ENCODE results near the gene SEPHS2.
"Not testable (repeated sequence)": the region's sequence is repeated elsewhere in the genome, so short reads cannot be mapped to it uniquely, and the experiment has no call there.

The SEPHS2 gene

GRCh38 chr16:30445408-30446202 is at the start of gene SEPHS2:
SEPHS2 (minus strand) TSS chr16:30445874; CDS start chr16:30445727, 147 bp downstream.
- ATAC-seq (peak; percentile 96), DNase-seq (ENCODE audit: low spot score in 2 of 2) (peak; percentile 93 to 99)
- Mint-ChIP-seq H3K9me3 (no peaks in the 10 kb centered on the region), H3K27ac (peak within 1 kb of the TSS; percentile 91), H3K36me3 (peaks cover 31% of the 10 kb centered on the region), H3K4me1 (peaks cover 41% of the 10 kb centered on the region), H3K4me3 (peak within 1 kb of the TSS; percentile 81)

DNA sequence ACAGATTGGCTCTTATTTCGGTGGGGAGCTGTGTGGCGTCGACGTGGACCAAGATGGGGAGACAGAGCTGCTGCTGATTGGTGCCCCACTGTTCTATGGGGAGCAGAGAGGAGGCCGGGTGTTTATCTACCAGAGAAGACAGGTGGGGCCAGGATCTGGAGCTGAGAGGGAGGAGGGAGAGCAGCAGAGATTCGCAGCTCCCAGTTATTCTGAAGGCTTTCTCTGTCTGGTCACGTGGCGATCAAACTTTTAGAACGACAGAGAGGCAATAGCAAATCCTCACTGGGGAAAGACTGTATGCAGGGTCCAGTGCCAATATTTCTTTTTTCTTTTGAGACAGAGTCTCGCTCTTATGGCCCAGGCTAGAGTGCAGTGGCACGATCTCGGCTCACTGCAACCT is 49.0 kb upstream of the SEPHS2 start:
- H3K4me3 Mint-ChIP-seq, result no peak overlapping the region
- H3K4me1 Mint-ChIP-seq, result peaks cover 33% of the 10 kb centered on the region
- H3K9me3 Mint-ChIP-seq, result no peaks in the 10 kb centered on the region
- H3K36me3 Mint-ChIP-seq, result peaks cover 100% of the 10 kb centered on the region
- H3K27ac Mint-ChIP-seq, result peak overlapping the region; percentile 64
- ATAC-seq (no peak), DNase-seq (ENCODE audit: low spot score in 2 of 2) (no peak)

DNA sequence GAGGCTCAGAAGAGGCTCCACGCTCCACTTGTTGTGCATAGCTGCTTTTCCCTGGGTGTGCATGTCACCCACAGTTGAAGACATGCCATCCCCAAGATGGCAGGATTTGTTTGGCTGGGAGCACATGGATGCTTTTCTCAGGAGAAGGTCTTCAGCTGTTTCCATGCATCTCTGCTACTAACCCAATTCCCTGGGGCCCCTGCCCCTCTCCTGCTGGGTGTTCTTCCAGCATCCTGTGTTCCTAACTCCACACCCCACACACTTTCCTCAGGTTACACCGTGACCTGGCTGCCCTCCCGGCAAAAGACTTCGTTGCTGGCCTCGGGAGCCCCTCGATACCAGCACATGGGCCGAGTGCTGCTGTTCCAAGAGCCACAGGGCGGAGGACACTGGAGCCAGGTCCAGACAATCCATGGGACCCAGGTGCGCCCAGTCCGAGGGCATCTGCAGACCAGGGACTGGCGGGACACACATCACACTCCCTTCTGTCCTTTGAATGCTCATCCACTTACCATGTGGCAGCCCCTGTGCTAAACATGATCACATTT is 48.3 kb upstream of the SEPHS2 start:
- ATAC-seq, result no peak
- H3K4me1 Mint-ChIP-seq, result peaks cover 33% of the 10 kb centered on the region
- H3K4me3 Mint-ChIP-seq, result no peak overlapping the region
- peak overlapping the region; percentile 64 for H3K27ac Mint-ChIP-seq
- no peak for DNase-seq (ENCODE audit: low spot score in 2 of 2)
- H3K9me3 Mint-ChIP-seq, result no peaks in the 10 kb centered on the region
- peaks cover 100% of the 10 kb centered on the region for H3K36me3 Mint-ChIP-seq

DNA sequence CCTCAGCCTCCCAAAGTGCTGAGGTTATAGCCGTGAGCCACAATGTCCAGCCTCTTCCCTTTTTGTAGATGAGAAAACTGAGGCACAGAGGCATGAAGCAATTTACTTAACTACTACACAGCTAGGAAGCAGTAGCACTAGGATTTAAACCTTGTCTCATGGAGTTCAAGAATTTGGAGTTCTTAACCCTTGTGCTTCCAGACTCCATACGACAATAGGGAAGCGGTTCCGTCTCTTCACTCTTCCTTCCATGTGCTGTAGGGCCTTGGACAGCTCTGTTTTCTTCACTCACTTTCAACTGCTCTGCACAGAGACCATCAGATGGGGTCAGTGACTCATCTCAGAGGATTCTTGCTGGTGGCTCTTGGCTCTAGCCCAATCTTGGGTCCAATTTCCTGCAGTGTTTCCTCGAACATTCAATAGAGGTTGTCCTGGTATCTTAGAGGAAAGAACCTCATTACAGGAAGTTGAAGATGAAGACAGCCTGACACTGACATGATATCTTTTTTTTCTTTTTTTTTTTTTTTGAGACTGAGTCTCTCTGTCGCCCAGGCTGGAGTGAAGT is 46.2 kb upstream of the SEPHS2 start:
- ATAC-seq (peak; percentile 77), DNase-seq (ENCODE audit: low spot score in 2 of 2) (no peak)
- Mint-ChIP-seq H3K9me3 (no peaks in the 10 kb centered on the region), H3K27ac (no peak overlapping the region), H3K4me3 (no peak overlapping the region), H3K4me1 (peaks cover 45% of the 10 kb centered on the region), H3K36me3 (peaks cover 100% of the 10 kb centered on the region)

DNA sequence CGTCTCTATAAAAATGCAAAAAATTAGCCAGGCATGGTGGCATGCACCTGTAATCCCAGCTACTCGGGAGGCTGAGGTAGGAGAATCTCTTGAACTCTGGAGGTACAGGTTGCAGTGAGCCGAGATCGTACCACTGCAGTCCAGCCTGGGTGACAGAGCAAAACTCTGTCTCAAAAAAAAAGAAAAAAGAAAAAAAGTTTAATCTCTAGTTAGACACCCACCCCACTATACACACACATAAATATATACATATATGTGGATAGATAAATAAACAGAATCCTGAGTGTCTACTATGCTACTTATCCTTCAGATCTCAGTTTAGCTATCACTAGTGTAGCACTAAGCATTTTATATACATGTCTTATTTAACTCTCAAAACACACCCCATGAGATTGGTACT is 45.6 kb upstream of the SEPHS2 start:
- H3K4me3 Mint-ChIP-seq, result no peak overlapping the region
- ATAC-seq, result no peak
- no peak overlapping the region for H3K27ac Mint-ChIP-seq
- peaks cover 50% of the 10 kb centered on the region for H3K4me1 Mint-ChIP-seq
- H3K36me3 Mint-ChIP-seq, result peaks cover 100% of the 10 kb centered on the region
- DNase-seq (ENCODE audit: low spot score in 2 of 2), result no peak
- H3K9me3 Mint-ChIP-seq, result no peaks in the 10 kb centered on the region

DNA sequence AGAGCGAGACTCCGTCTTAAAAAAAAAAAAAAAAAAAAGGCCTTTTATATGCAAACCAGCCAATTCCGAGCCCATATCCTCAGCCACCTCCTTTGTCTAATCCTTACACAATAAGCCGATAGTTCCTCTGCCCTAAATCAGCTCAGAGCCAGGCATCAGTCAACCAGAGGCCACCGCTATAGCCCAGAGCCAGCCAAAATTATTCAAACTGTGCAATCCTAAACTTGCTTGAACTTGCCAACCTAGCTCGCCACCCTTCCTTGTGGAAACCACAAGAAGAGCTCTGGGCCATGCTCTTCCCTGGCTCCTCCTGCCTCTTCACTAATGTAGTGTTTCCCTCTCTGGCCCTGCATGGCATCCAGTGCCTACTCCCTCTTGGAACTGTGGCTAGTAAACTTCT is 44.5 kb upstream of the SEPHS2 start:
- H3K36me3 Mint-ChIP-seq, result peaks cover 100% of the 10 kb centered on the region
- peak overlapping the region; percentile 87 for H3K27ac Mint-ChIP-seq
- H3K4me3 Mint-ChIP-seq, result no peak overlapping the region
- H3K4me1 Mint-ChIP-seq, result peaks cover 58% of the 10 kb centered on the region
- ATAC-seq (no peak), DNase-seq (ENCODE audit: low spot score in 2 of 2) (no peak)
- no peaks in the 10 kb centered on the region for H3K9me3 Mint-ChIP-seq

DNA sequence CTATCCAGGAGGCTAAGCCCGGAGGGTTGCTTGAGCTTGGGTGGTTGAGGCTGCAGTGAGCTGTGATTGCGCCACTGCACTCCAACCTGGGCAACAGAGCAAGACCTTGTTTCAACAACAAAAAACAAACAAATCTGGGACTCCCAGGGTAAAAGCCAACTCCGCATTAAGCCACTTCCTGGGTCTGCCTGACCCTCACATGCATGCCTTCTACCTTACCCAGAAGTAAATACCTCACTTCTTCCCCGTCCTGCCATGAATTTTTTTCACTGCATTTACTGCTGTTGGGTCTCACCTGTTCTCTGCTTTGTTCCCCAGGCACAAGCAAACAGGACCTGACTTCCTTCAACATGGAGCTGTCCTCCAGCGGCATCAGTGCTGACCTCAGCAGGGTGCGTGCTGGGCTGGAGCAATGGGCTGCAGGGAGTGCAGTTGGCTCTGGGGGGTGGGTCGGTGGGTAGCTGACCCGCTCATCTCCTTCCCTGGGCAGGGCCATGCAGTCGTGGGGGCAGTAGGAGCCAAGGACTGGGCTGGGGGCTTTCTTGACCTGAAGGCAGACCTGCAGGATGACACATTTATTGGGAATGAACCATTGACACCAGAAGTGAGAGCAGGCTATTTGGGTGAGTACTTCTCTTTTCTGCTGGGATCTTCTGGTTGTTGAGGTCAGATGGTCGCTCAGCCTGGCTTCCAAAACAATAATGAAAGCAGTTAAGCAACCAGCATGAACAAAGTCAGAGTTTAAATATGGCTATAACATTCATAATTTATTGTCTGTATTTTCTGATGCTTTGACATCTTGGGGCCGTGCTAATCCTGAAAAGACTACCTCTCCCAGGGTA is 43.3 kb upstream of the SEPHS2 start:
- DNase-seq (ENCODE audit: low spot score in 2 of 2) (no peak), ATAC-seq (no peak)
- H3K4me1 Mint-ChIP-seq, result peaks cover 53% of the 10 kb centered on the region
- peak overlapping the region; percentile 84 for H3K27ac Mint-ChIP-seq
- no peak overlapping the region for H3K4me3 Mint-ChIP-seq
- peaks cover 100% of the 10 kb centered on the region for H3K36me3 Mint-ChIP-seq
- H3K9me3 Mint-ChIP-seq, result no peaks in the 10 kb centered on the region

DNA sequence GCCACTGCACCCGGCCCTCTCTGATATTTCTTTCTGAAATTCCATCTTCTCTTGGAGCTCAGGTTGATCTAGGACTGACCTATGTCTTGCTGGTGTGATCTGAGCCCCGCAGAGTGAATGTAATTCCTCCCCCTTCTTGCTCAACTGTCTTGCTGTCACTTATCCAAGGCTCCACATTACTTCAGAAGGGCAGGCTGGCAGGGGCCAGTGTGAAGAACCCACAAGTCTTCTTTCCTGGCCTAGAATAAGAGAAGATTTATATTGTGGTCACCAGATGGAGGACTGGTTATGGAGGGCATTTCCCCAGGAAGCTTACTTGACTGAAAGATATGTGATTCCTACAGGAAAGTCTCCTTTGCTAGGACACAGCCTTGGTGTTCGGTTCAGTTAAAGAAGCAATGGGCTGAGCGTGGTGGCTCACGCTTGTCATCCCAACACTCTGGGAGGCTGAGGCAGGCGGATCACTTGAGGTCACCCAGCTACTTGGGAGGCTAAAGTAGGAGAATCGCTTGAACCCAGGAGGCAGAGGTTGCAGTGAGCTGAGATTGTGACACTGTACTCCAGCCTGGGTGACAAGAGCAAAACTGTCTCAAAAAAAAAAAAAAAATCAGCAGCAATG is 40.3 kb upstream of the SEPHS2 start:
- Mint-ChIP-seq H3K36me3 (peaks cover 100% of the 10 kb centered on the region), H3K4me3 (no peak overlapping the region), H3K9me3 (no peaks in the 10 kb centered on the region), H3K27ac (peak overlapping the region; percentile 83), H3K4me1 (peaks cover 58% of the 10 kb centered on the region)
- ATAC-seq (no peak), DNase-seq (ENCODE audit: low spot score in 2 of 2) (no peak)

DNA sequence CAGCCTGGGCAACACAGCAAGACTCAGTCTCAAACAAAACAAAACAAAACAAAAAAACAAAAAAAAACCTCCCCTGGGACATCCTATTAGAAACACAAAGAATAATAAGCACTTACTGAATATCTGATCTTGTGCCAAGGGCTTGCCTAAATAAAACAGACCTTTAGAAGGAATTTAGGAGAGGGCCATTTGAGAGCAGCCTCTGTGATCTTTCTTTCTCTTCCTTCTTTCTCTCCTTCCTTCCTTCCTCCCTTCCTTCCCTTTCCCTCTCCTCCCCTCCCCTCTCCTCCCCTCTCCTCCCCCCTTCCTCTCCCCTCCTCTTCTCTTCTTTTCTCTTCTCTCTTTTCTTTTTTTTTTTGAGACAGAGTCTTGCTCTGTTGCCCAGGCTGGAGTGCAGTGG is 39.2 kb upstream of the SEPHS2 start:
- Mint-ChIP-seq H3K36me3 (peaks cover 100% of the 10 kb centered on the region), H3K4me1 (peaks cover 58% of the 10 kb centered on the region), H3K27ac (peak overlapping the region; percentile 83), H3K9me3 (no peaks in the 10 kb centered on the region), H3K4me3 (no peak overlapping the region)
- ATAC-seq (no peak), DNase-seq (ENCODE audit: low spot score in 2 of 2) (no peak)

- peaks cover 100% of the 10 kb centered on the region for H3K36me3 Mint-ChIP-seq
- H3K27ac Mint-ChIP-seq, result peak overlapping the region; percentile 78
- no peak overlapping the region for H3K4me3 Mint-ChIP-seq
- ATAC-seq, result peak; percentile 76
- no peaks in the 10 kb centered on the region for H3K9me3 Mint-ChIP-seq
- peaks cover 60% of the 10 kb centered on the region for H3K4me1 Mint-ChIP-seq
- DNase-seq (ENCODE audit: low spot score in 2 of 2), result no peak
These were observed 36.7 kb upstream of the SEPHS2 start for GRCh38 chr16:30482366-30482765.

DNA sequence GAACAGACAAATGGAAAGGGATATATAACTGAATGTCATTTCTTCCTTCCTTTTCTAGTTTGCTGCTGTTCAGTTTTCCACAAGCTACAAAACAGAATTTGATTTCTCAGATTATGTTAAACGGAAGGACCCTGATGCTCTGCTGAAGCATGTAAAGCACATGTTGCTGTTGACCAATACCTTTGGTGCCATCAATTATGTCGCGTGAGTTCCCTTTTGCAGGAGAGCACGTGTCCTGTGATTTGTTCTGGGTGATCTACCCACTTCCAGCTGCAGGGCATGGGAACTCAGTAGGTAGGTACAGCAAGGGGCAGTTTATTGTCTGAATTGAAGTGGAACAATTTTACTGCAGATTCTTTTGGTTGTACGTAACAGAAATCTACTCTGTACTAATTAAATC is 35.7 kb upstream of the SEPHS2 start:
- Mint-ChIP-seq H3K27ac (peak overlapping the region; percentile 78), H3K9me3 (no peaks in the 10 kb centered on the region), H3K4me1 (peaks cover 63% of the 10 kb centered on the region), H3K36me3 (peaks cover 100% of the 10 kb centered on the region), H3K4me3 (no peak overlapping the region)
- ATAC-seq (no peak), DNase-seq (ENCODE audit: low spot score in 2 of 2) (no peak)

DNA sequence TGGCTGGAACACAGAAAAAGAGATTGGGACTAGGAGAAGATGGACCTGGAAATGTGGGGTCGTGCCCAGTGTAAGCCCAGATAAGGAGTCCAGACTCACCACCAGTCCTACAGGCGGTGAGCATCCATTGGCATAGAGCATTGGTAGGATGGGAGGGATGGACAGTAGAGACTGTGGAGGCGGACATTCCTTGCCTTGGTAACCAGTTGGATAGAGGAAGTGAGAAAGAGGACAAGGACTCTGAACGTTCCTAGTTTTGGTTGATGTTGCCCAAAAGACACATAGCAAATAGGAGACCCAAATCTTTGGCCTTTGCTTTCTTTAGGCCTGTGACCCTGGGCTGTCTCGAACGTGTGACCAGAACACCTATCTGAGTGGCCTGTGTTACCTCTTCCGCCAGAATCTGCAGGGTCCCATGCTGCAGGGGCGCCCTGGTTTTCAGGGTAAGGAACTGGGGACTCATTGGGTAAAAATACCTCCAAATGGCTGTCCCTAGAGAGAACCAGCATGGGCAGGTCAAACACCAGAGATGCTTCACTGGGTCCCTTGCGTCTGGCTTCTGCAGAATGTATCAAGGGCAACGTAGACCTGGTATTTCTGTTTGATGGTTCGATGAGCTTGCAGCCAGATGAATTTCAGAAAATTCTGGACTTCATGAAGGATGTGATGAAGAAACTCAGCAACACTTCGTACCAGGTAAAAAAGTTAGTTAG is 33.2 kb upstream of the SEPHS2 start:
- Mint-ChIP-seq H3K4me1 (peaks cover 60% of the 10 kb centered on the region), H3K9me3 (no peaks in the 10 kb centered on the region), H3K27ac (peak overlapping the region; percentile 87), H3K36me3 (peaks cover 100% of the 10 kb centered on the region), H3K4me3 (peak overlapping the region; percentile 97)
- ATAC-seq (no peak), DNase-seq (ENCODE audit: low spot score in 2 of 2) (no peak)

GRCh38 chr16:30477773-30478172 is 32.1 kb upstream of the SEPHS2 start:
- not testable (repeated sequence) for H3K9me3 Mint-ChIP-seq; ATAC-seq; DNase-seq (ENCODE audit: low spot score in 2 of 2)
- Mint-ChIP-seq H3K4me3 (peak overlapping the region; percentile 97), H3K4me1 (peaks cover 68% of the 10 kb centered on the region), H3K27ac (peak overlapping the region; percentile 87), H3K36me3 (peaks cover 99% of the 10 kb centered on the region)

DNA sequence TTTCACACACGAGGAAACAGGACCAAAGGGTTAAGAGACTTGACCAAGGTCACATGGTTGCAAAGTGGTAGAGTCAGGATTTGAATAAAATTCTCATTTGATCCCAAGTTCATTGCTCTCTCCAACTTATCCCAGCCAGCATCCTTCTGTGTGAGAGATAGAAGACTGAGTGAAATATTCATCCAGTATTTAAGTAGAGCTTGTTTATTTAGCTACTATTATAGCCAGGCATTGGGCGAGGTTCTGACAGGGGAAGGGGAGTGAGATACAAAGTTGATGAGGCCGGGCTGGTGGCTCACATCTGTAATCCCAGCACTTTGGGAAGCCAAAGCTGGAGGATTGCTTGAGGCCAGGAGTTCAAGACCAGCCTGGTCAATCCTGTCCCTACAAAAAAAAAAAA is 31.3 kb upstream of the SEPHS2 start:
- Mint-ChIP-seq H3K4me3 (peak overlapping the region; percentile 97), H3K27ac (peak overlapping the region; percentile 87), H3K36me3 (peaks cover 99% of the 10 kb centered on the region), H3K9me3 (no peaks in the 10 kb centered on the region), H3K4me1 (peaks cover 69% of the 10 kb centered on the region)
- DNase-seq (ENCODE audit: low spot score in 2 of 2) (no peak), ATAC-seq (no peak)
